ENCODE data around the gene CMTR2. TPM values are rescaled to one million over a fixed set of nuclear protein-coding genes. Genes with fewer than 3 reads are reported as not detected.

The CMTR2 gene
- total RNA-seq, 1 donor from 2014 or later = 43.9 TPM

DNA sequence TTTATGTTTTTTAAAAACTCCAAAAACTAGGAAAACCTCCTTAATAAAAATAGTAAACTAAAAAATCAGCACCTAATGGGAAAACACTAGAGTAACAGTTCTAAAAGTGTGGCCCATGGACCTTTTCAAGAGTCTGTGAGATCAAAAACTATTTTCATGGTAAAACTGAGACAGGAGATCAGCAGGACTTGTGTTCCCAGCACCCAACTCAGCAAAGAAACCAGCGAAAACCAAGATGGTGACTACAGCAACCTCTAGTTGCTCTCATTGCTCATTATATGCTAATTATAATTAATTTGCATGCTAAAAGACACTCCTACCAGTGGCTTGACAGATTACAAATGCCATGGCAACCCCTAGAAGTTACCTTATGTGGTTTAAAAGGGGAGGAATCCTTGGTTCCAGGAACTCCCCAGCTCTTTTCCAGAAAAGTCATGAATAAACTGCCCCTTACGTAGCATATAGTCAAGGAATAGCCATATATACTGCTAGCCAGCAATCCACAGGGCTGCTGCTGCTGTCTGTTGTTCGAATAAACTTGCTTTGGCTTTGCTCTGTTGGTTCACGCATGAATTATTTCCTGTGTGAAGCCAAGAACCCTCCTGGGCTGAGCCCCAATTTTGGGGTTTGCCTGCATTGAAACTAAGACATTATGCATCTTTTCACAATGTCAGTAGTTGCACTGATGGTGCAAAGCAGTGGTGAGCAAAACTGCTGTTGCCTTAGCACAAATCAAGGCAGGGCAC is 12.4 kb downstream of the CMTR2 start:
- no peaks in the 10 kb centered on the region for H3K79me2 ChIP-seq (ENCODE audit: low read depth)
- Mint-ChIP-seq H3K4me3 (no peak overlapping the region), H3K27me3 (ENCODE audit: insufficient read depth, low read depth) (peaks cover under 1% of the 10 kb centered on the region), H3K27ac (no peak overlapping the region), H3K4me1 (no peaks in the 10 kb centered on the region), H3K36me3 (peaks cover 8% of the 10 kb centered on the region), H3K9me3 (peaks cover 14% of the 10 kb centered on the region)
- H3K4me3 ChIP-seq = no peak overlapping the region
- no peaks in the 10 kb centered on the region for H3F3A ChIP-seq (ENCODE audit: low read depth)
- H3K4me1 ChIP-seq = no peaks in the 10 kb centered on the region
- TF ChIP-seq CTCF (IDR thresholded peaks at IDR 0.05) (no peak), EZH2phosphoT487 (IDR thresholded peaks at IDR 0.05) (no peak), EZH2 (IDR thresholded peaks at IDR 0.05) (no peak)
- H3K9ac ChIP-seq = no peak overlapping the region
- peaks cover 4% of the 10 kb centered on the region for H3K9me3 ChIP-seq (ENCODE audit: low read depth)
- DNase-seq (ENCODE audit: low spot score) = no peak
- no peak overlapping the region for H3K27ac ChIP-seq
- no peak overlapping the region for H3K4me2 ChIP-seq
- no peaks in the 10 kb centered on the region for H4K20me1 ChIP-seq (ENCODE audit: low read depth)
- H3K27me3 ChIP-seq = no peaks in the 10 kb centered on the region
- H3K36me3 ChIP-seq = no peaks in the 10 kb centered on the region
- H2AFZ ChIP-seq (replicated peaks) = no peak overlapping the region

GRCh38 chr16:71273384-71273783 is 15.8 kb downstream of the CMTR2 start:
- H3K9me3 Mint-ChIP-seq = peaks cover 16% of the 10 kb centered on the region
- DNase-seq (ENCODE audit: low spot score) = no peak

GRCh38 chr16:71264299-71264698 is 24.9 kb downstream of the CMTR2 start:
- Mint-ChIP-seq H3K9me3 (no peaks in the 10 kb centered on the region), H3K4me3 (no peak overlapping the region), H3K27ac (no peak overlapping the region), H3K4me1 (no peaks in the 10 kb centered on the region), H3K27me3 (ENCODE audit: insufficient read depth, low read depth) (peaks cover 5% of the 10 kb centered on the region), H3K36me3 (no peaks in the 10 kb centered on the region)
- no peak overlapping the region for H3K27ac ChIP-seq
- no peaks in the 10 kb centered on the region for H3K27me3 ChIP-seq
- no peaks in the 10 kb centered on the region for H3K4me1 ChIP-seq
- H3K4me3 ChIP-seq = no peak overlapping the region
- no peaks in the 10 kb centered on the region for H3K79me2 ChIP-seq (ENCODE audit: low read depth)
- no peaks in the 10 kb centered on the region for H3K9me3 ChIP-seq (ENCODE audit: low read depth)
- DNase-seq (ENCODE audit: low spot score) = no peak
- no peak for TF ChIP-seq EZH2phosphoT487 (IDR thresholded peaks at IDR 0.05)
- TF ChIP-seq EZH2 (IDR thresholded peaks at IDR 0.05) = no peak
- no peak for TF ChIP-seq CTCF (IDR thresholded peaks at IDR 0.05)
- no peaks in the 10 kb centered on the region for H3K36me3 ChIP-seq
- no peak overlapping the region for H2AFZ ChIP-seq (replicated peaks)
- H3K9ac ChIP-seq = no peak overlapping the region
- H3F3A ChIP-seq (ENCODE audit: low read depth) = no peaks in the 10 kb centered on the region
- H3K4me2 ChIP-seq = no peak overlapping the region
- H4K20me1 ChIP-seq (ENCODE audit: low read depth) = no peaks in the 10 kb centered on the region

More at GRCh38 chr16:71273384-71273783, 15.8 kb downstream of the CMTR2 start:
- Histone ChIP-seq H3K36me3 (no peaks in the 10 kb centered on the region), H3K27me3 (no peaks in the 10 kb centered on the region), H3F3A (ENCODE audit: low read depth) (no peaks in the 10 kb centered on the region), H3K79me2 (ENCODE audit: low read depth) (no peaks in the 10 kb centered on the region), H3K27ac (no peak overlapping the region), H3K4me3 (no peak overlapping the region), H4K20me1 (ENCODE audit: low read depth) (no peaks in the 10 kb centered on the region), H2AFZ (replicated peaks) (no peak overlapping the region), H3K9ac (no peak overlapping the region), H3K9me3 (ENCODE audit: low read depth) (peaks cover 4% of the 10 kb centered on the region), H3K4me2 (no peak overlapping the region), H3K4me1 (no peaks in the 10 kb centered on the region)
- Mint-ChIP-seq H3K36me3 (peaks cover 10% of the 10 kb centered on the region), H3K4me3 (no peak overlapping the region), H3K27me3 (ENCODE audit: insufficient read depth, low read depth) (peaks cover 2% of the 10 kb centered on the region), H3K27ac (no peak overlapping the region), H3K4me1 (no peaks in the 10 kb centered on the region)
- TF ChIP-seq EZH2 (IDR thresholded peaks at IDR 0.05) = no peak
- no peak for TF ChIP-seq CTCF (IDR thresholded peaks at IDR 0.05)
- no peak for TF ChIP-seq EZH2phosphoT487 (IDR thresholded peaks at IDR 0.05)
